HG02571 (cell line): Measurements from ENCODE around the gene R3HDML.
"Not testable (repeated sequence)": the region's sequence is repeated elsewhere in the genome, so short reads cannot be mapped to it uniquely, and the experiment has no call there.

Source experiments
- ATAC-seq: cut with Tn5 transposase; IDR thresholded peaks from one replicate; pipeline ENCODE4 v1.9.1; 2021; ENCODE audit warnings: mild to moderate bottlenecking, moderate library complexity; ENCODE audit not compliant: unreplicated experiment

The R3HDML gene

DNA sequence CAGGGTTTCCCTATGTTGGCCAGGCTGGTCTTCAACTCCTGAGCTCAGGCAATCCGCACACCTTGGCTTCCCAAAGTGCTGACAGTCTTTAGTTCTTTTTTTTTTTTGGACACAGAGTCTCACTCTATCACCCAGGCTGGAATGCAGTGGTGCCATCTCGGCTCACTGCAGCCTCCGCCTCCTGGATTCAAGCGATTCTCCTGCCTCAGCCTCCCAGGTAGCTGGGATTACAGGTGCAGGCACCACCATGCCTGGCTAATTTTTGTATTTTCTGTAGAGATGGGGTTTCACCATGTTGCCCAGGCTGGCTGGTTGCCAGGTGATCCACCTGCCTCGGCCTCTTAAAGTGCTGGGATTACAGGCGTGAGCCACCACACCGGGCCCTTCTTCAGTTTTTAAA lies 9.1 kb upstream of the R3HDML start:
- ATAC-seq, result not testable (repeated sequence)

- ATAC-seq, result no peak
These were observed 8.4 kb upstream of the R3HDML start for GRCh38 chr20:44328428-44328827.

GRCh38 chr20:44331201-44331600 lies 5.6 kb upstream of the R3HDML start:
- no peak for ATAC-seq

GRCh38 chr20:44334306-44334705 lies 2.5 kb upstream of the R3HDML start:
- ATAC-seq, result no peak

- no peak for ATAC-seq
These were observed 2.1 kb upstream of the R3HDML start for GRCh38 chr20:44334709-44335108.

- ATAC-seq, result no peak
These were observed 1.2 kb upstream of the R3HDML start for GRCh38 chr20:44335675-44336074.

- ATAC-seq, result no peak
These were observed 757 bp upstream of the R3HDML start for GRCh38 chr20:44336086-44336485.

- no peak for ATAC-seq
These were observed 5.4 kb downstream of the R3HDML start for GRCh38 chr20:44342248-44342647.

DNA sequence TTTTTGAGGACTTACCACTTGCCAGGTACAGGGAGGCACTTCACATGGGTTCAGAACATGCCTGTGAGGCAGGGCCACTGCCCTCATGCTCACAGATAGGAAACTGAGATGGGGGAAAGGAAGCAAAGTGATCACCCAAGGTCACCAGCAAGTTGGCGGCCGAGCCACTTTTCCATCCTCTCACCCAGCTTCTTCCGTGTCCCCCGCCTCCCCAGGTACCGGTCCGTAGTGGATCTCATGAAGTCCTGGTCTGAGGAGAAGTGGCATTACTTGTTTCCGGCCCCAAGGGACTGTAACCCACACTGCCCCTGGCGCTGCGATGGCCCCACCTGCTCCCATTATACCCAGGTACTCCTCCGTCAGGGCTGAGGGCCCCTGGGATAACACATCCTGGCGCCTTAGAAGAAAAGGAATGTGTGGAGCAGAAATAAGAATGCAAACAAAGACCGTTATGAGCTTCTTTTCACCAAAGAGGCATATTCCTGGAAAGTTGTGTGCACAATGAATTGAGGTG lies 6.4 kb downstream of the R3HDML start:
- no peak for ATAC-seq

DNA sequence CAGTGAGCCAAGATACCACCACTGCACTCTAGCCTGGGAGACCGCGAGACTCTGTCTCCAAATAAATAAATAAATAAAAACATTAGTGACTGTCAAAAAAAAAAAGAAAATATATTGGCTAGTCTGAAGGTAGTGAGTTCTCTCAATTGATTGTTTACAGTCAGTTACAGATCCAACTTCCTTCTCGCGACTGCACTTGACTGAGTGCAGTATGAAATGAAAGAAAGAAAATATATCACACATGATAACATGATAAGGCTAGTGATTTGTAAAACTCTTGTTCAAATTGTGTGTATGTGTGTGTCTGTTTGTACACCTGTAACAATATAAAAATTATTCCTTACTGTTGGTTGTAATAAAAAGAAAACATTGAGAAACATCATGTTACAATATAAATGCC lies 7.9 kb downstream of the R3HDML start:
- no peak for ATAC-seq

DNA sequence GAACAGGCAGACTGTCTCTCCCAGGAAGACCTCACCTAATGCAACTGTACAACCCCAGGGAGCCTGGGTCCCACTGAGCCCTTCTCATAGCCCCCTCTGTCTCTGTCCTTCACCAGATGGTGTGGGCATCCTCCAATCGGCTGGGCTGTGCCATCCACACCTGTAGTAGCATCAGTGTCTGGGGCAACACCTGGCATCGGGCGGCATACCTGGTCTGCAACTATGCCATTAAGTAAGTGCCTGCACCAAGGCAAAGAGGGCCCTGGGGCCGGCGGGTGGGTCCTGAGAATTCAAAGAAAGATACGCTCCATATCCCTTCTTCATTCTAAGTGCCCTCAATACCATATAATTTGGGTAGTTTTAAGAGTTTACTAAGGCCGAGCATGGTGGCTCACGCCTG lies 8.3 kb downstream of the R3HDML start:
- ATAC-seq, result no peak

DNA sequence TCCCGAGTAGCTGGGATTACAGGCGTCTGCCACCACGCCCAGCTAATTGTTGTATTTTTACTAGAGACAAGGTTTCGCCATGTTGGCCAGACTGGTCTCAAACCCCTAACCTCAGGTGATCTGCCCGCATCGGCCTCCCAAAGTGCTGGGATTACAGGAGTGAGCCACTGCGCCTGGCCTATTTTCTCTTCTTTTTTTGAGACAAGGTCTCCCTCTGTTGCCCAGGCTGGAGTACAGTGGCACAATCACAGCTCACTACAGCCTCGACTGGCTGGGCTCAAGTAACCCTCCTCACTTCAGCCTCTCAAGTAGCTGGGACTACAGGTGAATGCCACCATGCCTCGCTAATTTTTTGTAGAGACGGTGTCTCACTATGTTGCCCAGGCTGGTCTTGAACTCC lies 9.1 kb downstream of the R3HDML start:
- ATAC-seq, result not testable (repeated sequence)

- ATAC-seq, result no peak
These were observed 11.4 kb downstream of the R3HDML start for GRCh38 chr20:44348168-44348659.

DNA sequence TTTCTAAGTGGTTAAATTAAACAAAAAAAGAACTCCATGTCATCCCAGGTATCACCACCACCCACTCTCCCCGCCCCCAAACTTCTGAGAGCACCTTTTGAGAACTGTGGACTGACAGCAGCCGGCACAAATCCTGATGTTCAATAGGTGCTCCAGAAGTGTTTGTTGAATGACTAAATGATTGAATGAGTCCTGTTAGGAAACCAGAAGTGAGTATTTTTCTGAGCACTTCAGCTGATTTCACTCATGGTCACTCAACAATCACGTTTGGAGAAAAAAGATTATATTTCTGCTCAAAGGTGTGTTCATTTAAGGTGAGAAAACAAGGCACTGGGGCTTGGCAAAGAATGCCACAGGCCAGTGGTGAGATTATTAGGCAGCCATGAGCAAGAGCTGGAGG lies 12.5 kb downstream of the R3HDML start:
- no peak for ATAC-seq

GRCh38 chr20:44350567-44350966 lies 13.7 kb downstream of the R3HDML start:
- no peak for ATAC-seq

DNA sequence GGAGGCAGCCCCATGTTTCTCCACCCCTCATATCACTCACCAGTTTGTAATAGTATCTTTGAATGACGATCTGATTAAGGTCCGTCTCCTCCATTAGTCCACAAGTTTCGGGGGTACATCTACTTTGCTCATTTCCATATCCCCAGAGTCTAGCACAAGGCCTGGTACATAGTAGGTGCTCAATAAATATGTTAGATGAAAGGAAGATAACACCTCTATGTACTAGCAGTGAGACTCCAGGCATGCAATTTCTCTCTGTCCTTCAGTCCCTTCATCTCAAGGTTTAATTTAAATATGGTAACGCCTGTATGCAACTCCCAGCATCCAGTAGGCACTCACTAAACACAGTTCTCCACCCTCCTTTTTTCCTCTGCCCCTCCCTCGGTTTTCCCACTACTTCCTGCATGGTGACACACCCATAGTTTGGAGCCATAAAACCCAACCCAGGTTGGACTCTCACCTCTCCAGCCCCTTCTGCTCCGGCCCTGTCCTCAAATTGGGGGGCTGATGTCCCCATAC lies 18.2 kb downstream of the R3HDML start:
- no peak for ATAC-seq

- no peak for ATAC-seq
These were observed 18.9 kb downstream of the R3HDML start, which contains the start of gene HNF4A for GRCh38 chr20:44355498-44356352. HNF4A (plus strand) TSS chr20:44355699; CDS start chr20:44355805, 106 bp downstream.

- no peak for ATAC-seq
These were observed 19.5 kb downstream of the R3HDML start for GRCh38 chr20:44356353-44356723.

DNA sequence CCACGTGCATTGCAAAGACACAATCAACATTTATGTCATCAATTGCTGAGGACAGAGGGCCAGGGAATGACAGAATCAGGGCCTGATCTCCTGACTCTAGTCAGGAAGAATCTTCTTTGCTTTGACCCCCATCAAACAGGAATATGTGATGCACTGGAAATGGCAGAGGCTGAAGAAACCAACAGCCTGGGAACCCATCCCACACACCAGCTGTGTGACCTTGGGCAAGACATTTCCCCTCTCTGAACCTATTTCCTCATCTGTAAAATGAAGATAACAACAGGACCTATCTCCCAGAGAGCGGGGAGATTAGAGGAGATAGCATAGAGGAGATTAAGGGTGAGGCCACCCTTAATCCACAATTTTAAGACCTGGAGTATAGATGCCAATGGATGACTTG lies 20.2 kb downstream of the R3HDML start:
- ATAC-seq, result no peak

DNA sequence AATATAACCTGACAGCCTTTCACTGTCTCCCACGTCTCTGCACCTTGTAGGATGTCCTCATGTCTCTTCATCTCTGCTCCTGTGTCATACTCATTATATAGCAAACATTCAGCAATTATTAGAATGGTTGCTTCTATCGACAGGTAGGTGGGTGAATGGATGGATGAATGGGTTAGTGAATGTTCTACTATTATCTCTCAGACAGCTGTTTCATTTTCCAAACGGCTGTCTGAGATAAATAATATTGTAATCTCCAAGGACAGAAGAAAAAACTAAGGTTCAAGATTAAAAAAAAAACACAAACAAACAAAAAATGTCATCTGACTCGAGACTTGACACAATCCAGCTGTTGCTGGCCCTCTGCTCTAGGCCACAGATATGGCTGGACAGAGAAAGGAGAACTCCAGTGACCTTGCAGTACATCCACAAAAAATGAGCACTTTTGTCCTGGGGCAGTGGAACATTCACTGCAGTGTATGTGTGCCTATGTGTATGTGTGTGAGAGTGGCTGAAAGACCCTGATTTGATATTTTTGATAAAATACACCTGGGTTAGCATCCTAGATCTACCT lies 20.8 kb downstream of the R3HDML start:
- ATAC-seq, result no peak

- ATAC-seq, result no peak
These were observed 21.9 kb downstream of the R3HDML start for GRCh38 chr20:44358776-44359175.

GRCh38 chr20:44360221-44360620 lies 23.4 kb downstream of the R3HDML start:
- ATAC-seq, result no peak
